HepG2 (cell line): ENCODE results near the gene RHOC. TPM values are rescaled to one million over a fixed set of nuclear protein-coding genes. Genes with fewer than 3 reads are reported as not detected.

Source experiments
- ARNT2 ChIP-seq: sonication (generic); formaldehyde crosslinking; IDR thresholded peaks from 2 replicates; pipeline ENCODE4 v1.8.0; 2022; ENCODE audit warnings: mild to moderate bottlenecking, low read depth, missing genetic modification reagents, moderate library complexity
- EHMT2 ChIP-seq: fragments of 200-600 bp; sonication (generic); IDR thresholded peaks from 2 replicates; pipeline ENCODE4 v1.7.0; 2017; ENCODE audit warnings: antibody characterized with exemption, low read depth, low read length, borderline replicate concordance
- HHEX ChIP-seq: IDR thresholded peaks from 2 replicates; pipeline ENCODE4 v1.6.1; 2016; ENCODE audit warnings: control low read depth
- HNRNPK ChIP-seq: fragments of 200-400 bp; formaldehyde crosslinking; IDR thresholded peaks from 2 replicates; pipeline ENCODE4 v1.6.1; 2018; ENCODE audit warnings: low read length, low read depth, moderate library complexity, mild to moderate bottlenecking; ENCODE audit not compliant: poor library complexity, severe bottlenecking
- IKZF1 ChIP-seq: fragments of 450-650 bp; IDR thresholded peaks from 2 replicates; pipeline ENCODE4 v1.7.1; 2016
- JUN ChIP-seq: sonication (generic); formaldehyde crosslinking; IDR thresholded peaks from 2 replicates; pipeline ENCODE4 v1.4.0; 2020; ENCODE audit warnings: mild to moderate bottlenecking, missing genetic modification reagents
- MAFF ChIP-seq: IDR thresholded peaks from 2 replicates; pipeline ENCODE4 v1.6.1; 2011; ENCODE audit warnings: low read depth, low read length, improper control_type of control experiment
- MIXL1 ChIP-seq: IDR thresholded peaks from 2 replicates; pipeline ENCODE4 v1.6.1; 2016
- MLX ChIP-seq: IDR thresholded peaks from 2 replicates; pipeline ENCODE4 v1.6.1; 2016
- NRL ChIP-seq: sonication (generic); formaldehyde crosslinking; IDR thresholded peaks from 2 replicates; pipeline ENCODE4 v1.5.0; 2020; ENCODE audit warnings: missing genetic modification reagents, mild to moderate bottlenecking, moderate library complexity, borderline replicate concordance
- REPIN1 ChIP-seq: sonication (generic); formaldehyde crosslinking; IDR thresholded peaks from 2 replicates; pipeline ENCODE4 v1.8.0; 2022; ENCODE audit warnings: missing genetic modification reagents, low read depth, mild to moderate bottlenecking, borderline replicate concordance
- RFXAP ChIP-seq: sonication (generic); formaldehyde crosslinking; IDR thresholded peaks from 2 replicates; pipeline ENCODE4 v1.4.0; 2020; ENCODE audit warnings: missing genetic modification reagents, borderline replicate concordance
- RNF2 ChIP-seq: fragments of 450-650 bp; conservative IDR thresholded peaks from 2 replicates; pipeline ENCODE4 v1.6.1; 2016; ENCODE audit warnings: low read depth
- SAP130 ChIP-seq: IDR thresholded peaks from 2 replicates; pipeline ENCODE4 v1.6.1; 2016; ENCODE audit warnings: low read depth
- SKI ChIP-seq: fragments of 450-650 bp; IDR thresholded peaks from one replicate; pipeline ENCODE4 v1.6.1; 2018; ENCODE audit warnings: mild to moderate bottlenecking; ENCODE audit not compliant: partially characterized antibody
- SMC3 ChIP-seq: IDR thresholded peaks from 2 replicates; pipeline ENCODE4 v1.6.1; 2011; ENCODE audit warnings: low read length, improper control_type of control experiment
- SPEN ChIP-seq: sonication (generic); formaldehyde crosslinking; IDR thresholded peaks from 2 replicates; pipeline ENCODE4 v1.5.1; 2020; ENCODE audit warnings: low read depth, mild to moderate bottlenecking, missing genetic modification reagents
- STAG1 ChIP-seq: sonication (generic); formaldehyde crosslinking; IDR thresholded peaks from 2 replicates; pipeline ENCODE4 v1.4.0; 2020; ENCODE audit warnings: missing genetic modification reagents
- THAP11 ChIP-seq: IDR thresholded peaks from 2 replicates; pipeline ENCODE4 v1.6.1; 2016; ENCODE audit warnings: missing biosample characterization, missing genetic modification reagents
- TP53 ChIP-seq: sonication (generic); formaldehyde crosslinking; conservative IDR thresholded peaks from 2 replicates; pipeline ENCODE4 v1.4.0; 2020; ENCODE audit warnings: missing genetic modification reagents
- YEATS2 ChIP-seq: sonication (generic); formaldehyde crosslinking; IDR thresholded peaks from 2 replicates; pipeline ENCODE4 v1.4.0; 2020; ENCODE audit warnings: missing genetic modification reagents, borderline replicate concordance
- ZNF136 ChIP-seq: sonication (generic); formaldehyde crosslinking; IDR thresholded peaks from 2 replicates; pipeline ENCODE4 v1.8.1; 2022; ENCODE audit warnings: low read depth, mild to moderate bottlenecking, moderate library complexity, missing genetic modification reagents
- ZNF431 ChIP-seq: sonication (generic); formaldehyde crosslinking; IDR thresholded peaks from 2 replicates; pipeline ENCODE4 v1.9.0; 2022; ENCODE audit warnings: missing genetic modification reagents, low read depth, mild to moderate bottlenecking, borderline replicate concordance
- ZNF605 ChIP-seq: sonication (generic); formaldehyde crosslinking; IDR thresholded peaks from 2 replicates; pipeline ENCODE4 v1.8.0; 2022; ENCODE audit warnings: mild to moderate bottlenecking, missing genetic modification reagents
- polyA plus RNA-seq, 8 experiments: library from polyadenylated mRNA; depleted of rRNA in 3 of 8; stranded (reverse) in 7 of 8; unstranded in 1 of 8; fragments of >200 nt; fragmentation: Illumina TruSeq in 4 of 8; extraction: Trizol in 4 of 8; gene quantifications; 2 replicates each; pipeline versions ENCODE4 v1.2.1 to v1.2.3, GENCODE V29; 2011 to 2016; ENCODE audit warnings: low read depth in 4 of 8, missing spikeins in 1 of 8, mixed read lengths in 1 of 8; ENCODE audit not compliant: insufficient read depth in 1 of 8
- total RNA-seq, 5 experiments: library from RNA; depleted of rRNA; stranded (reverse); fragments of >200 nt; fragmentation: Illumina TruSeq; extraction: Trizol; gene quantifications; 2 replicates each; pipeline ENCODE4 v1.2.3, GENCODE V29; 2016; ENCODE audit warnings: low read depth in 1 of 5
- TF ChIP-seq, protein P1 (sequence below): sonication (generic); formaldehyde crosslinking; IDR thresholded peaks from 2 replicates; pipeline ENCODE4 v1.5.0; 2020; ENCODE audit warnings: mild to moderate bottlenecking, missing genetic modification reagents, borderline replicate concordance
- TF ChIP-seq, protein P2 (sequence below), 2 experiments: sonication (generic) in 1 of 2; formaldehyde crosslinking in 1 of 2; IDR thresholded peaks; 2 replicates each; pipeline versions ENCODE4 v1.4.0 to v1.6.1; 2018 to 2020; ENCODE audit warnings: missing genetic modification reagents in 2 of 2, borderline replicate concordance in 1 of 2, low read depth in 1 of 2, mild to moderate bottlenecking in 1 of 2, missing biosample characterization in 1 of 2

RHOC gene
- total and polyA plus RNA-seq, 2 of the 13 experiments (the other 11 are each of a cell fraction or from before 2014, with no cell fraction given), result 64.3 to 182 TPM

DNA sequence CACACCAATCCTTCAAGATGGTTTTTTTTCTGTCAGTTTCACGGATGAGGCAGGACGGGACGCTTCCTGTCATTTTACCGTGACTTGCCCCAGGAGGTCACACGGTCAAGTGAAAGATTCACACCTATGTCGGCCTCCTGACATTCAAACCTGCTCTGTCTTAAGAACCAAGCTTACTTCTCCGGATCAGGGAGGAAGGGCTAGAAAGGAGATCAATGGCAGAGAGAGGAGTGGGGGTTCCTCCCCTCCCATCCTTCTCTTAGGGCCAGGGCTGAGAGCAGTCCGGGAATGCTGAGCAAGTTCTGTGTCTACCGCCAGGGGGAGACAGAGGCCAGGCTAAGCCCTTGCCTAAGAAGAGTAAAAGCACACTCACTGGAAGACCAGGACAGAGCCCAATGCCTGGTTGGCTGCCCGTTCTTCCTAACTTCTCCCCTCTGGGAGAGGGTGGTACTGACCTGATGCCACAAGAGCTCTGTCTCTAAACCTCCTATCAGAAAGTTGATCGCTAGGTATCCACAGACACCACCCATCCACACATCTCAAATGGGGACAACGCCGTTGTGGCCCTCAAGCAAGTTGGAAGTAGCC, 9.3 kb upstream of the RHOC start (continued):
- TF ChIP-seq MLX (CRISPR knock-in tag) (no peak), ZNF431 (CRISPR knock-in tag) (no peak), YEATS2 (0 out of 2 replicates have a peak, but pooled peaks have one; percentile 38), ZNF136 (no peak), HHEX (no peak), EHMT2 (no peak), SPEN (CRISPR knock-in tag) (peak; percentile 24; the same call in 1 of the 2 replicates), IKZF1 (no peak), MAFF (no peak), STAG1 (CRISPR knock-in tag) (peak; percentile 96), NRL (CRISPR knock-in tag) (0 out of 2 replicates have a peak, but pooled peaks have one; percentile 19), THAP11 (CRISPR knock-in tag) (peak; percentile 33; the same call in 1 of the 2 replicates), RFXAP (CRISPR knock-in tag) (no peak), MIXL1 (CRISPR knock-in tag) (peak; percentile 36; the same call in 1 of the 2 replicates), ARNT2 (CRISPR knock-in tag) (no peak), TP53 (CRISPR knock-in tag) (no peak), ZNF605 (CRISPR knock-in tag) (0 out of 2 replicates have a peak, but pooled peaks have one; percentile 30), JUN (CRISPR knock-in tag) (no peak), SKI (peak; percentile 24), REPIN1 (CRISPR knock-in tag) (no peak), SMC3 (peak; percentile 86; the same call in 1 of the 2 replicates), RNF2 (no peak), HNRNPK (no peak), SAP130 (CRISPR knock-in tag) (peak; percentile 49; the same call in 1 of the 2 replicates)
- TF ChIP-seq, protein P1, sequence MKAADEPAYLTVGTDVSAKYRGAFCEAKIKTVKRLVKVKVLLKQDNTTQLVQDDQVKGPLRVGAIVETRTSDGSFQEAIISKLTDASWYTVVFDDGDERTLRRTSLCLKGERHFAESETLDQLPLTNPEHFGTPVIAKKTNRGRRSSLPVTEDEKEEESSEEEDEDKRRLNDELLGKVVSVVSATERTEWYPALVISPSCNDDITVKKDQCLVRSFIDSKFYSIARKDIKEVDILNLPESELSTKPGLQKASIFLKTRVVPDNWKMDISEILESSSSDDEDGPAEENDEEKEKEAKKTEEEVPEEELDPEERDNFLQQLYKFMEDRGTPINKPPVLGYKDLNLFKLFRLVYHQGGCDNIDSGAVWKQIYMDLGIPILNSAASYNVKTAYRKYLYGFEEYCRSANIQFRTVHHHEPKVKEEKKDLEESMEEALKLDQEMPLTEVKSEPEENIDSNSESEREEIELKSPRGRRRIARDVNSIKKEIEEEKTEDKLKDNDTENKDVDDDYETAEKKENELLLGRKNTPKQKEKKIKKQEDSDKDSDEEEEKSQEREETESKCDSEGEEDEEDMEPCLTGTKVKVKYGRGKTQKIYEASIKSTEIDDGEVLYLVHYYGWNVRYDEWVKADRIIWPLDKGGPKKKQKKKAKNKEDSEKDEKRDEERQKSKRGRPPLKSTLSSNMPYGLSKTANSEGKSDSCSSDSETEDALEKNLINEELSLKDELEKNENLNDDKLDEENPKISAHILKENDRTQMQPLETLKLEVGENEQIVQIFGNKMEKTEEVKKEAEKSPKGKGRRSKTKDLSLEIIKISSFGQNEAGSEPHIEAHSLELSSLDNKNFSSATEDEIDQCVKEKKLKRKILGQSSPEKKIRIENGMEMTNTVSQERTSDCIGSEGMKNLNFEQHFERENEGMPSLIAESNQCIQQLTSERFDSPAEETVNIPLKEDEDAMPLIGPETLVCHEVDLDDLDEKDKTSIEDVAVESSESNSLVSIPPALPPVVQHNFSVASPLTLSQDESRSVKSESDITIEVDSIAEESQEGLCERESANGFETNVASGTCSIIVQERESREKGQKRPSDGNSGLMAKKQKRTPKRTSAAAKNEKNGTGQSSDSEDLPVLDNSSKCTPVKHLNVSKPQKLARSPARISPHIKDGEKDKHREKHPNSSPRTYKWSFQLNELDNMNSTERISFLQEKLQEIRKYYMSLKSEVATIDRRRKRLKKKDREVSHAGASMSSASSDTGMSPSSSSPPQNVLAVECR, result no peak
- TF ChIP-seq, protein P2, sequence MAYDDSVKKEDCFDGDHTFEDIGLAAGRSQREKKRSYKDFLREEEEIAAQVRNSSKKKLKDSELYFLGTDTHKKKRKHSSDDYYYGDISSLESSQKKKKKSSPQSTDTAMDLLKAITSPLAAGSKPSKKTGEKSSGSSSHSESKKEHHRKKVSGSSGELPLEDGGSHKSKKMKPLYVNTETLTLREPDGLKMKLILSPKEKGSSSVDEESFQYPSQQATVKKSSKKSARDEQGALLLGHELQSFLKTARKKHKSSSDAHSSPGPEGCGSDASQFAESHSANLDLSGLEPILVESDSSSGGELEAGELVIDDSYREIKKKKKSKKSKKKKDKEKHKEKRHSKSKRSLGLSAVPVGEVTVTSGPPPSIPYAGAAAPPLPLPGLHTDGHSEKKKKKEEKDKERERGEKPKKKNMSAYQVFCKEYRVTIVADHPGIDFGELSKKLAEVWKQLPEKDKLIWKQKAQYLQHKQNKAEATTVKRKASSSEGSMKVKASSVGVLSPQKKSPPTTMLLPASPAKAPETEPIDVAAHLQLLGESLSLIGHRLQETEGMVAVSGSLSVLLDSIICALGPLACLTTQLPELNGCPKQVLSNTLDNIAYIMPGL (CRISPR knock-in tag; IDR thresholded peaks at IDR 0.05; ENCODE audit: borderline replicate concordance in 1 of 2, low read depth in 1 of 2), result peak; percentile 67 to 80; a peak in 3 of 4 replicates
